Right forelimb (tissue), 1 donor: ENCODE data around the gene MYO7A.
A peak's percentile ranks its signal among the peaks of the same experiment; 100 is the strongest.

Source experiments
- DNase-seq: peaks from one replicate; pipeline ENCODE4 v3.0.0-alpha.2; 2018

Gene MYO7A

GRCh38 chr11:77112641-77113381, 15.2 kb upstream of the MYO7A start:
- no peak for DNase-seq

GRCh38 chr11:77113382-77114088, 14.5 kb upstream of the MYO7A start:
- DNase-seq: no peak

GRCh38 chr11:77114089-77114463, 14.0 kb upstream of the MYO7A start:
- DNase-seq: no peak

GRCh38 chr11:77115181-77115611, 12.8 kb upstream of the MYO7A start:
- DNase-seq: no peak

- DNase-seq: no peak
These were observed 12.1 kb upstream of the MYO7A start for GRCh38 chr11:77115956-77116355.

GRCh38 chr11:77117492-77117891, 10.6 kb upstream of the MYO7A start:
- no peak for DNase-seq

- DNase-seq: no peak
These were observed 10.0 kb upstream of the MYO7A start for GRCh38 chr11:77118086-77118485.

GRCh38 chr11:77118971-77119370, 9.1 kb upstream of the MYO7A start:
- no peak for DNase-seq

- DNase-seq: no peak
These were observed 8.5 kb upstream of the MYO7A start for GRCh38 chr11:77119531-77119936.

- DNase-seq: no peak
These were observed 7.5 kb upstream of the MYO7A start for GRCh38 chr11:77120571-77120970.

GRCh38 chr11:77121096-77121640, 6.9 kb upstream of the MYO7A start:
- no peak for DNase-seq

- DNase-seq: no peak
These were observed 6.0 kb upstream of the MYO7A start for GRCh38 chr11:77121876-77122575.

GRCh38 chr11:77122576-77123212, 5.4 kb upstream of the MYO7A start:
- DNase-seq: no peak

GRCh38 chr11:77123591-77123990, 4.5 kb upstream of the MYO7A start:
- DNase-seq: no peak

- DNase-seq: no peak
These were observed 4.0 kb upstream of the MYO7A start for GRCh38 chr11:77124041-77124440.

- no peak for DNase-seq
These were observed 3.6 kb upstream of the MYO7A start for GRCh38 chr11:77124488-77124887.

GRCh38 chr11:77125191-77125590, 2.9 kb upstream of the MYO7A start:
- no peak for DNase-seq

- DNase-seq: no peak
These were observed 2.4 kb upstream of the MYO7A start for GRCh38 chr11:77125695-77126094.

GRCh38 chr11:77126156-77126775, 1.8 kb upstream of the MYO7A start:
- DNase-seq: no peak

- no peak for DNase-seq
These were observed 1.2 kb upstream of the MYO7A start for GRCh38 chr11:77126861-77127234.

GRCh38 chr11:77127235-77127911, 673 bp upstream of the MYO7A start:
- peak; percentile 82 for DNase-seq
